NT2/D1 (cell line): ENCODE measurements around the gene MICAL1.

ENCODE experiments used
- SUZ12 ChIP-seq: IDR thresholded peaks from 2 replicates; pipeline ENCODE4 v1.6.1; 2011; ENCODE audit not compliant: insufficient read length, insufficient read depth; ENCODE audit errors: extremely low read depth
- YY1 ChIP-seq: IDR thresholded peaks from 2 replicates; pipeline ENCODE4 v1.6.1; 2011; ENCODE audit not compliant: insufficient read length, insufficient read depth
- ZNF274 ChIP-seq: IDR thresholded peaks from 2 replicates; pipeline ENCODE4 v1.6.1; 2011; ENCODE audit warnings: mild to moderate bottlenecking, low read depth, low read length

GRCh38 chr6:109417646-109418045, 37.9 kb downstream of the MICAL1 start:
- no peak for TF ChIP-seq SUZ12
- TF ChIP-seq YY1: no peak
- no peak for TF ChIP-seq ZNF274
